Lower leg skin (tissue), 4 donors: ENCODE data around the gene TBX1. TPM values are rescaled to one million over a fixed set of nuclear protein-coding genes. Genes with fewer than 3 reads are reported as not detected.

Experiments
- DNase-seq, 2 donors: peaks; one replicate each; pipeline ENCODE4 v3.0.0-alpha.2; 2019; ENCODE audit warnings: low spot score in 2 of 2
- H3K4me3 ChIP-seq: fragments of 200-600 bp; sonication (generic); 2 replicates; pipeline ENCODE4 v1.5.1; 2017; ENCODE audit warnings: mild to moderate bottlenecking, low read depth; ENCODE audit not compliant: poor library complexity, severe bottlenecking
- POLR2A ChIP-seq, 2 donors: fragments of 450-650 bp; IDR thresholded peaks; one replicate each; pipeline ENCODE4 v1.6.1; 2016 to 2017; ENCODE audit warnings: antibody characterized with exemption in 2 of 2, mild to moderate bottlenecking in 1 of 2, moderate library complexity in 1 of 2
- WGBS, 2 donors: methylation state at CpG; one replicate each; pipeline ENCODE4 v1.1.5; 2018; 5-methylcytosine and 5-hydroxymethylcytosine counted together
- intact Hi-C: fragments of 100-400 bp; cut with DNase I; formaldehyde crosslinking; loops from one replicate; pipeline ENCODE4 v1.15.0; 2023; ENCODE audit warnings: low total_unique reads
- total RNA-seq, 4 donors: library from RNA; depleted of rRNA; stranded (reverse); fragments of >200 nt; gene quantifications; one replicate each; pipeline ENCODE4 v1.1.0, GENCODE V29; 2016
- TF ChIP-seq, protein P1 (sequence below), 3 donors: fragments of 450-650 bp; IDR thresholded peaks; one replicate each; pipeline ENCODE4 v1.5.1; 2016; ENCODE audit warnings: antibody characterized with exemption in 3 of 3, mild to moderate bottlenecking in 3 of 3, moderate library complexity in 2 of 3

Gene TBX1
- total RNA-seq, 4 donors from 2014 or later, result 1.5 to 14.1 (median 4.9) TPM

DNA sequence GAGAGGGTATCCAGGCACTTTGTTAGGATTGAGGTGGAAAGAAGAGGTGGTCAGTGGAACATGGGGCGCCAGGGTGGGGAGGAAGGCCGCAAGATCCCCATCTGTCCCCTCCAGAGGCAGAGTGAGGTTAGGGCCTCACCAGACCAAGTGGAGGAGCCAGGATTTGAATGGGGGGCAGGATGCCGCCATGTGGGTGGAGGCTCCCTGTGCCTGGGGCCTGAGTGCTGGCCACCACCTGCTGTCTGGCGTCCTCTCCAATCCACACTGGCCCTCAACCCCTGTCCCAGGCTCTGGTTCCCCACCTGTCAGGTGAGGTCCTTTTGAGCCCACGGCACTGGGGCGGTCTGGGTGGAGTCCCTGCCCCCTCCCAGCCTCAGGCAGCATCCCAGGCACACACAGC, 17.5 kb upstream of the TBX1 start:
- intact Hi-C loops, result no loop called here
- DNase-seq, result no peak
- TF ChIP-seq, protein P1, sequence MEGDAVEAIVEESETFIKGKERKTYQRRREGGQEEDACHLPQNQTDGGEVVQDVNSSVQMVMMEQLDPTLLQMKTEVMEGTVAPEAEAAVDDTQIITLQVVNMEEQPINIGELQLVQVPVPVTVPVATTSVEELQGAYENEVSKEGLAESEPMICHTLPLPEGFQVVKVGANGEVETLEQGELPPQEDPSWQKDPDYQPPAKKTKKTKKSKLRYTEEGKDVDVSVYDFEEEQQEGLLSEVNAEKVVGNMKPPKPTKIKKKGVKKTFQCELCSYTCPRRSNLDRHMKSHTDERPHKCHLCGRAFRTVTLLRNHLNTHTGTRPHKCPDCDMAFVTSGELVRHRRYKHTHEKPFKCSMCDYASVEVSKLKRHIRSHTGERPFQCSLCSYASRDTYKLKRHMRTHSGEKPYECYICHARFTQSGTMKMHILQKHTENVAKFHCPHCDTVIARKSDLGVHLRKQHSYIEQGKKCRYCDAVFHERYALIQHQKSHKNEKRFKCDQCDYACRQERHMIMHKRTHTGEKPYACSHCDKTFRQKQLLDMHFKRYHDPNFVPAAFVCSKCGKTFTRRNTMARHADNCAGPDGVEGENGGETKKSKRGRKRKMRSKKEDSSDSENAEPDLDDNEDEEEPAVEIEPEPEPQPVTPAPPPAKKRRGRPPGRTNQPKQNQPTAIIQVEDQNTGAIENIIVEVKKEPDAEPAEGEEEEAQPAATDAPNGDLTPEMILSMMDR (IDR thresholded peaks at IDR 0.05), result no peak
- no peak for TF ChIP-seq POLR2A (IDR thresholded peaks at IDR 0.05)
- WGBS, 2 donors, result 93 to 97% methylated on average over 6 of the region's 6 CpGs
- no peak overlapping the region for H3K4me3 ChIP-seq

DNA sequence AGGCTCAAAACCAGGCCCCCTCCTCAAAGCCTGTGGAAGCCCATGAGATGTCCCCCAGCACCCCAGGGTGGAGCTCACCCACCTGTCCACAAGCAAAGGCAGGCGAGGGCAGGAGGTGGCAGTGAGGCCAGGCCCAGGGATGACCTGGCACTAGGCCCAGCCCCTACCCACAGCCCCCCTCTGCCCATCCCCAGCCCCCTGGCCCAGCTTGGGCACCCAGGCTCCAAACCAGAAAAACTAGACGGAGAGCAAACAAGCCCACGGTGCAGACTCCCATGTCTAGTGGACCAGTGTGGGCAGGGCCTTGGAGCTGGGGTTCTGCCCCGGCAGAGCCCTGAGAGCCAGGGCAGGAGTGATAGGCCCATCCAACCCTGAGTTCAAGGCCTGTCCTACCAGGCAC, 16.9 kb upstream of the TBX1 start:
- intact Hi-C loops, result no loop called here
- no peak for DNase-seq
- TF ChIP-seq, protein P1 (IDR thresholded peaks at IDR 0.05), result no peak
- no peak for TF ChIP-seq POLR2A (IDR thresholded peaks at IDR 0.05)
- no peak overlapping the region for H3K4me3 ChIP-seq
- 80 to 85% methylated on average over 2 to 4 of the region's 4 CpGs for WGBS, 2 donors

DNA sequence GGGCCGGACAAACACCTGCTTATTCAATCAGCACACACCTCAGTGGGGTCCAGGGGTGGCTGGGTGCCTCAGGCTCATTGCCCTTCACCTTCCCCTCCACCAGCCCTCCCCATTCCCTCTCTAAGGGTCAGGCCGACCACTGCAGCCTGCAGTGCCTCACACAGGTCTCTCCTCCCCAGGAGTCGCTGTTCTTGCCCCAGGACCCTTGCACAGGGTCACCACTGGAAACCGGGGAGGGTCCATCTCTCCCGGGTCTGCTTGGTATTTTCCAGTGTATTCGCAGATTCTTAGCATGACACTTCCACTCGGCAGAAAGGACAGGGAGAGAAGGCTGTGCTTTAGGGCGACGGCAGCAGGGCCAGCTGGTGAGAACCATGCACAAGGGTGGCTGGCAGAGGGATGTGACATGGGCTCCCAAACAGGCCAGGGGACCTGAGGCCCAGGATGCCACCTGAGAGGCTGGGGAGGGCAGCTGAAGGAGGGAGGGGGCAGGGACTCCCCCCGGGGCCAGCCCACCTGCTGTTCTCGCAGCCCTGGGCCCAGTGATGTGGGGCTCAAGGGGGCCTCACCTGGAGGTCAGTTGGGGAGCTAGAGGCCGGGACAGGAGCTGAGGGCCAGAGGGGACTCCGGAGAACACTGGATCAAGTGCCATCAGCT, 16.1 kb upstream of the TBX1 start:
- WGBS, 2 donors, result 86 to 87% methylated on average over 13 of the region's 13 CpGs
- H3K4me3 ChIP-seq, result no peak overlapping the region
- no peak for DNase-seq
- intact Hi-C loops, result no loop called here
- no peak for TF ChIP-seq POLR2A (IDR thresholded peaks at IDR 0.05)
- TF ChIP-seq, protein P1 (IDR thresholded peaks at IDR 0.05), result no peak

DNA sequence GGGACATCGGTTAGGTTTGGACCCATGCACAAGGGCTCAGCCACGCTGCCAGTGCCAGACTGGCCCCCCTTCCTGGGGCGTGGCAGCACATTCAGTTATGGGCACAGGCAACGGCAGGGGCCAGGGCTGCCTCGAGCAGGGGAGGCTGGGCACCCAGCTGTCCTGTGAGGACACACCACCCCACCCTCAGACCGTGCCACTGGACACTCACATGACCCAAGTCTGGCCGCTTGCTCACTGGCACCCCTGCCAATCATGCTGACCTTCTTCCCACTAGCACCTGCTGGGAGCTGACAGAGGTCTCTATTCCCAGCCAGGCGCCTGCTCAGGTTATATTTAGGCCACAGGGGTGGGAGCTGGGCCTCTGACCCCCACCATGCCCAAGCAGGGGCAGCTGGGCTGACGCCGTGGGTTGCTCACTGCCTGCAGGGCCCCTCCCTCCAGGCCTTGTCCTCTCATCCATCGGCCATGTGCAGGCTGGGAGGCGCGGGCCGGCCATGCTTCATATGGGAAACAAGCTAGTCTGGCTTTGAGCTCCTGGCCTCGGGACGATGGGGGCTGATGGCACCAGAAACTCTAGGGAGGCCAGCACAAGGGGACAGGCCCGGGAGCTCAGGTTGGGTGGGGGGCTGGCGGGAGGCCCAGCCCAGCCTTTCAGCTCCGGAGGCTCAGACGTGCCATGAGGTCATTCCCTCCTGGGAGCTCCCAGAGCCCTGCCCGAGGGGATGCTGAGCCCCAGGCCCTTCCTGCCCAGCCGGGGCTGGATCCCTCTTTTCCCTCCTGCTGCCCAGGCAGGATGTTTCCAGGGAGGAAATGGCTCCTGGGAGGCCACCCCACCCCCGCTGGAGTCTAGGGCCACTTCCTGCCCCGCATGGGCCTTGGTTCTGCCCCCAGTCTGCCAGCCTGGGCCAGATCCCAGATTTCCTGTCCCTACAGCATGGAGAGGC, 15.2 kb upstream of the TBX1 start:
- no peak for DNase-seq
- TF ChIP-seq, protein P1 (IDR thresholded peaks at IDR 0.05), result no peak
- TF ChIP-seq POLR2A (IDR thresholded peaks at IDR 0.05), result no peak
- no peak overlapping the region for H3K4me3 ChIP-seq
- 62 to 66% methylated on average over 7 to 24 of the region's 24 CpGs for WGBS, 2 donors
- intact Hi-C loops, result no loop called here

DNA sequence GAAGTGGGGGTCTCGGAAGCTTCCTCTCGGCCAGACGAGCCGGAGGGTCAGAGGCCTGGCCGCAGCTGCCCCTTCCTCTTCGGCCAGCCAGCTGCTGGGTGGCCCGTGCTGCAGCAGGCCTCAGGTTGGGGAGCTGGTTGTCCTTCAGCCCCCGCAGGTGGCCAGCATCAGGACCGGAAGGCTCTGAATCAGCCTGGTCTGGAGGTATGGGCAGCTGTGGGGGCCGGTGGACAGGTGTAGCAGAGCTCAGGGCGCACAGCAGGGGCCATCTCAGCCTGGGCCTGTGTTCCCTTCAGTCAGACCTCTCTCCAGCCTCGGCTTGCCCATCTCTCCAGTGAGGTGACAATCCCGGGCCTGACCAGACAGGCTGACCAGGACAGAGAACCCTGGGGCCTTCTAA, 13.9 kb upstream of the TBX1 start:
- no peak overlapping the region for H3K4me3 ChIP-seq
- no peak for TF ChIP-seq POLR2A (IDR thresholded peaks at IDR 0.05)
- TF ChIP-seq, protein P1 (IDR thresholded peaks at IDR 0.05), result no peak
- intact Hi-C loops, result no loop called here
- 89 to 94% methylated on average over 10 of the region's 13 CpGs for whole genome bisulfite sequencing, 2 donors
- DNase-seq, result no peak
